GM18502 (cell line): ENCODE measurements around the gene ZMYND8.

ENCODE experiments used
- ATAC-seq: cut with Tn5 transposase; IDR thresholded peaks from one replicate; pipeline ENCODE4 v1.9.1; 2021; ENCODE audit warnings: mild to moderate bottlenecking; ENCODE audit not compliant: unreplicated experiment, poor library complexity

The ZMYND8 gene

GRCh38 chr20:47354714-47355488 is 1.6 kb downstream of the ZMYND8 start:
- no peak for ATAC-seq

GRCh38 chr20:47354464-47354713 is 2.1 kb downstream of the ZMYND8 start:
- no peak for ATAC-seq

GRCh38 chr20:47353692-47354463 is 2.6 kb downstream of the ZMYND8 start:
- ATAC-seq, result no peak

- ATAC-seq, result no peak
These were observed 3.2 kb downstream of the ZMYND8 start for GRCh38 chr20:47353239-47353691.

- no peak for ATAC-seq
These were observed 3.9 kb downstream of the ZMYND8 start for GRCh38 chr20:47352332-47353238.

- ATAC-seq, result no peak
These were observed 4.7 kb downstream of the ZMYND8 start for GRCh38 chr20:47351643-47352331.

- ATAC-seq, result no peak
These were observed 5.6 kb downstream of the ZMYND8 start for GRCh38 chr20:47350691-47351545.

GRCh38 chr20:47350181-47350550 is 6.3 kb downstream of the ZMYND8 start:
- ATAC-seq, result no peak

- ATAC-seq, result no peak
These were observed 6.9 kb downstream of the ZMYND8 start for GRCh38 chr20:47349365-47350180.

- ATAC-seq, result no peak
These were observed 7.9 kb downstream of the ZMYND8 start for GRCh38 chr20:47348539-47349142.

GRCh38 chr20:47347661-47348435 is 8.7 kb downstream of the ZMYND8 start:
- ATAC-seq, result no peak

- no peak for ATAC-seq
These were observed 10.3 kb downstream of the ZMYND8 start for GRCh38 chr20:47346172-47346571.

- ATAC-seq, result no peak
These were observed 11.3 kb downstream of the ZMYND8 start for GRCh38 chr20:47345214-47345613.

GRCh38 chr20:47343007-47343472 is 13.5 kb downstream of the ZMYND8 start:
- no peak for ATAC-seq

GRCh38 chr20:47338131-47338628 is 18.3 kb downstream of the ZMYND8 start:
- ATAC-seq, result no peak

- no peak for ATAC-seq
These were observed 19.1 kb downstream of the ZMYND8 start for GRCh38 chr20:47337413-47337812.

- no peak for ATAC-seq
These were observed 20.3 kb downstream of the ZMYND8 start for GRCh38 chr20:47336129-47336754.
